GM10248 (cell line): Measurements from ENCODE around the gene HGFAC.

ENCODE experiments used
- CTCF ChIA-PET: fragments of 300-600 bp; sonication (Branson Sonifier 250); formaldehyde crosslinking; extraction: SDS; loops from one replicate; lab custom pipeline; 2021; ENCODE audit warnings: antibody characterized with exemption; lab: Yijun Ruan, JAX
- POLR2A ChIA-PET: fragments of 350-650 bp; sonication (Branson Sonifier 250); formaldehyde crosslinking; extraction: SDS; loops from one replicate; lab custom pipeline; 2020; ENCODE audit warnings: antibody characterized with exemption; lab: Yijun Ruan, JAX
- DNase-seq: peaks from one replicate; pipeline ENCODE4 v3.0.0; 2012; ENCODE audit errors: extremely low spot score
- TF ChIP-seq, protein P1 (sequence below): IDR thresholded peaks from 2 replicates; pipeline ENCODE4 v1.5.1; 2012; ENCODE audit warnings: mild to moderate bottlenecking, low read depth; ENCODE audit errors: extremely low read depth, missing control alignments, control extremely low read depth

The HGFAC gene

DNA sequence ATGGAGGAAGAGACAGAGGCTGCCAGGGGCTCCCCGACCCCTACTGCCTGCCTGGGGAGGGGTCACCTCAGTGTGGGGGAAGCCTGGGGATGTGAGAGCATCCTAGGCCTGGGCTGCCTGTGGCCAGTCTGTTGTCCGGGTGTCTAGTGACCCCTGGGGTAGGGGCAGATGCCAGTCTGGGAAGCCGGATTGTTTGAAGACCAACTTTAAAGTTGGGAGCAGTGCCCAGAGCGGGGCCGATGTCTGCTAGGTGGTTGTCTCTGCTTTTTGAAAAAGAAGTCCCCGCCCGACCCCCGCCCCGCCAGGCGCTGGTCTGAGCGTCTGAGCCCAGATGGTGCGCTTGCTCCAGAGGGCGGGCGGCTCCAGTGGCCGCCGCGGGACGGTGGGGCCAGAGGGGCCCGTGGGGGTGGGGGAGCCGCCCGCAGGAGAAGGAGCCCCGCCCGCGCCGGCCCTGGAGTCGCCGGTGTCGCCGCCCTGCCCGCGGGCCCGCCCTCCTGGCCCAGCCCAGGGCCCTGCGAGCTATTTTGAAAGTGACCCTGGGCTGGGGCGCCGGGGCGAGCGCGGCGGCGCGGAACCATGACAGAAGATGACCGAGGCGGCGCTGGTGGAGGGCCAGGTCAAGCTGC, 21.1 kb downstream of the HGFAC start, which contains the start of gene DOK7:
DOK7 (plus strand) TSS at position 517 of the 626 bp plus-strand sequence; CDS start at position 587, 70 bp downstream.
- CTCF ChIA-PET = no interaction called here

DNA sequence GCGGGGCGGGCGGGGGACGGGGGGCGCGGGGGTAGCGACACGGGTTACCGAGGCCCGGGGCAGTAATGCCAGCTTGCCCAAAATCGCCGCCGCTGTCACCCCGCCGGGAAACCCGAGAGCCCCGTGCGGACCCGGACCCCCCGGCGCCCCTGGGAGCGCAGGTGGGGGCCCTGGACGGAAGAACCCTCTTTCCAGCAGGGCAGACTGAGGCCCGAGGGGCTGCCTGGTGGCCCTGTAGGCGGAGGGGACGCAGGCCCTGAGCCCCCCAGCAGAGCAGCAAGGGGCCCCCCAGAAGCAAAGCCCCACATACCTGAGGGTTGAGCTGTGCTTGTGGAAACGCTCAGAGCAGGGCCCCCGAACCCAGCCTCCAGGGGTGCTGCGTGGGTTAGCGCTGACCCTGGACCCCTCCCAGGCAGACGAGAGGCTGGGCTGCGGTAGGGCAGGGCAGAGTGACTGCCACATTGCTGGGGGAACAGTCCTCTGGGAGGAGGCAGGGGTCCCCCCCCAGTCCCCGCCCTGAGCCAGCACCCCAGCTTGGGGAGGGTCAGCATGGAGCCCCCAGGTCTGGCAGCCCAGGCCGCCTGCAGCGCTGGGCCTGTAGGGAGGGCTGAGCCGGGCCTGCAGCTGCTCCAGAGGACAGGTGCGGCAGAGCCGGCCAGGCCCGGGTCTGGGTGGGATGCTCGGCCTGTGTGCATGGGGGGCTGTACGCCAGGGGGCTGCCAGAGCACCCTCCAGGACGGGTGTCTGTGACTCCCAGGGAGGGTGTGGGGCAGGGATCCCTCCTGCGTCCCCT, 22.0 kb downstream of the HGFAC start:
- CTCF ChIA-PET = interaction anchor here (1.0 kb wide), 1 partner anchor 17 kb away, joined by 3 read pairs; no protein-coding TSS in a partner anchor
- TF ChIP-seq, protein P1, sequence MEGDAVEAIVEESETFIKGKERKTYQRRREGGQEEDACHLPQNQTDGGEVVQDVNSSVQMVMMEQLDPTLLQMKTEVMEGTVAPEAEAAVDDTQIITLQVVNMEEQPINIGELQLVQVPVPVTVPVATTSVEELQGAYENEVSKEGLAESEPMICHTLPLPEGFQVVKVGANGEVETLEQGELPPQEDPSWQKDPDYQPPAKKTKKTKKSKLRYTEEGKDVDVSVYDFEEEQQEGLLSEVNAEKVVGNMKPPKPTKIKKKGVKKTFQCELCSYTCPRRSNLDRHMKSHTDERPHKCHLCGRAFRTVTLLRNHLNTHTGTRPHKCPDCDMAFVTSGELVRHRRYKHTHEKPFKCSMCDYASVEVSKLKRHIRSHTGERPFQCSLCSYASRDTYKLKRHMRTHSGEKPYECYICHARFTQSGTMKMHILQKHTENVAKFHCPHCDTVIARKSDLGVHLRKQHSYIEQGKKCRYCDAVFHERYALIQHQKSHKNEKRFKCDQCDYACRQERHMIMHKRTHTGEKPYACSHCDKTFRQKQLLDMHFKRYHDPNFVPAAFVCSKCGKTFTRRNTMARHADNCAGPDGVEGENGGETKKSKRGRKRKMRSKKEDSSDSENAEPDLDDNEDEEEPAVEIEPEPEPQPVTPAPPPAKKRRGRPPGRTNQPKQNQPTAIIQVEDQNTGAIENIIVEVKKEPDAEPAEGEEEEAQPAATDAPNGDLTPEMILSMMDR = no peak

More for the DNA sequence above, 21.1 kb downstream of the HGFAC start, which contains the start of gene DOK7:
- TF ChIP-seq, protein P1 = no peak
- DNase-seq = no peak
- POLR2A ChIA-PET = no interaction called here

DNA sequence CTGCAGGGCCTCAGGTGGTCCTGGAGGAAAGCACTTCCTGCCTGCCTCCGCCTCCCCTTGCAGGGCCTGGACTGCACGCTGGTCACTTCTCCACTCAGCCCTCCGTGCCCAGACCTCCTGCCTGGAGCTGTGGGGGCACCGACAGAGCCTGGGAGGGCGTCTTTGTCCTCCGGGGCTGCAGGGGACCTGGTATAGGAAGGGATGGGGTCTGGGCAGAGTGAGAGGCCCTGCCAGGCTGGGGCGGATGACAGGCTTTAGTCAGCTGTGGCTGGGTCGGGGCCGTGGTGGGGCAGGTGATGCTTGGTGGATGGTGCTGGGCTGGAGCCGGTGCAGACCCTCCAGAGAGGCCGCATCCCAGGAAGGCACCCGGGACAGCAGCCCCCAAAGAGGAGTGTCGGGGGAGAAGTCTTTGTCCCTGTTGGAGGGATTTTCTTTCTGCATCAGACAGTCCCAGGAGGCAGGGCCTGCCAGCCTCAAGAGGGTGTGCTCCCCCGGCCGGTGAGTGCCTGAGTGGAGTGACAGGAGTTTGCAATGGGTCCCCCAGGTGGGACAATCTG, 22.7 kb downstream of the HGFAC start:
- no peak for DNase-seq
- ChIA-PET CTCF (interaction anchor here (1.0 kb wide), 1 partner anchor 16 kb away, joined by 3 read pairs; no protein-coding TSS in a partner anchor), POLR2A (no interaction called here)
- TF ChIP-seq, protein P1 = no peak

More for the DNA sequence above, 22.0 kb downstream of the HGFAC start:
- no peak for DNase-seq
- POLR2A ChIA-PET = no interaction called here

DNA sequence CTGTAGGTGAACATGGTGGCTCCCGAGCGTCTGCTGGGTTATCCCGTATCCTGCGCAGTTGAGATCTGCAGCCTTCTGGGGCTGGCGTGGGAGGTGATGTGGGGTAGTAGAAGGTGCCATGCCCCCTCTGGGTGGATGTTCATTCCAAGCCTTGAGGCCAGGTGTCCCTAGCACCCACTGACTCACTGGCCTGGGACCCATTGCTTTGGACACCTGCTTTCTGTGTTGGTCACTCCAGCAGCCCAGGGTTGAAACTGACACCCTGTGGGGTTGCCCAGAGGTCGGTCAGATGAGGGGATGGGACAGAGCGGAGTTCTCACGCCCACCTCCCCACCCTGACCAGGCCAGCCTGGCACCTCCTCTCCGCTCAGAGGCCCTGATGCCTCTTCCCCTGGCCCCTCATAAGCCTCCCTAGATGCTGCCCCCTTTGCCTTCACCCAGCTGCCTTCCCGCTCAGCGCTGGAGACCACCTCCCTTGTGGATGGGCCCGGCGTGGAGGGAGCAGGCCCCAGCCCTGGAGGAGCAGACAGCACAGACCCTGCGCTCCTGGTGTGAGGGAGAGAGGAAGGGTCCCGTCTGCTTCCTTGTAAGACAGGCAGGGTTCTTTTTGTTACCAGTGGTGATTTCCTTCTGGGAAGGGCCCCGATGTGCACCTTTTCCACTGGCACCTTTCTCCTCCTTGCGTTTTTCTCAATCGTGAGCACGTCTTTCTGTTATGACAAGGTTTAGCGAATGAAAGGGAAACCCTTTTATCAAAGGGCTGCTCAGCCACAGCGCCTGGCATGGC, 23.3 kb downstream of the HGFAC start:
- no peak for DNase-seq
- ChIA-PET POLR2A (no interaction called here), CTCF (interaction anchor here (1.0 kb wide), 1 partner anchor 15 kb away, joined by 3 read pairs; no protein-coding TSS in a partner anchor)
- TF ChIP-seq, protein P1 = no peak

DNA sequence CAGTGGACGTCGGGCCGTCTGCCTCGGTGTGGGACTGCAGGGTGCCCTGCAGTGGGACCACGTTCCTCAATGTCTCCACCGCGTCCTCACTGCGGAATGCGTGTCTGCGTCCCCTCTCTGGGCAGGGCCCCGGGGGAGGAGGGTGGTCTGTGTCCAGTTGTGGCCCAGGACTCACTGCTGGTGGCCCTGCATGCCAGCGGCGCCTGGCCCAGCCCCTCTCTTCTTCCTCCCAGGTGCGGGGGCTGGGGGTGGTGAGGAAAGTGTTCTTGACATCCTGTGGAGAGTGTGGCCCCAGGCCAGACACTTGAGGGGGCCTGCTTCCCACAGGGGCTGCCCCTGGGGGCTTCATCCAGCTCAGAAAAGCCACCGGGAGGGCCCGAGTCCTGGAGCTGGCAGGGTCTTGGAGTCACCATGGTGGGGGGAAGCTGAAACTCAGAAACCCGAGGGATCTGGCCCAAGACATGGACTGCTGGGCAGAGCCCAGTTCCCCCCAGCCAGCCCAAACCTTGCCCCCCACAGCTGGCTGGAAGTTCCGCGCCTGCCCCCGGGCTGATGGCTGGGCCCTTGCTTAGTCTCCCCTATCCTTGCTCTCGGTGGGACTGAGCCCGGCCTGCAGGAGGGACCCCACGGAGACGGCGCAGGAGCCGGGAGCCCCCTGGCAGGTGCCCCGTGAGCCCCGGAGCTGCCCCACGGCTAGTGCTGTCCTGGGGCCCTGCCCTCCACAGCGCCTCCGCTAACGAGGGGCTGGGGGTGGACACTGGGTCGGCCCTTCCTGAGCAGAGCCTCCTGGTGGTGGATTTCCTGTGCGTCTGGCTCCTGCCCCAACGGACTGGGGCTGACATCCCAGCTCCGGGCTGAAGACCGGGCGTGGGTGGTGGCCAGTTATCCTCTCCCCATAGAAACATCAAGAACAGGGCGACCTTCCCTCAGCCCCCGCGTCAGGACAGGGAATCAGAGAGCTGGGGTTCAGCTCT, 24.2 kb downstream of the HGFAC start:
- ChIA-PET CTCF (interaction anchor here (1.3 kb wide), 1 partner anchor 14 kb away, joined by 7 read pairs; no protein-coding TSS in a partner anchor), POLR2A (no interaction called here)
- no peak for DNase-seq
- TF ChIP-seq, protein P1 = no peak
